ENCODE results near the gene PDXK. TPM values are rescaled to one million over a fixed set of nuclear protein-coding genes. Genes with fewer than 3 reads are reported as not detected.

Gene PDXK
- total and polyA plus RNA-seq, 9 of the 15 experiments (the other 6 are each of a cell fraction or from before 2014, with no cell fraction given): 5.6 to 162 (median 76.5) TPM

DNA sequence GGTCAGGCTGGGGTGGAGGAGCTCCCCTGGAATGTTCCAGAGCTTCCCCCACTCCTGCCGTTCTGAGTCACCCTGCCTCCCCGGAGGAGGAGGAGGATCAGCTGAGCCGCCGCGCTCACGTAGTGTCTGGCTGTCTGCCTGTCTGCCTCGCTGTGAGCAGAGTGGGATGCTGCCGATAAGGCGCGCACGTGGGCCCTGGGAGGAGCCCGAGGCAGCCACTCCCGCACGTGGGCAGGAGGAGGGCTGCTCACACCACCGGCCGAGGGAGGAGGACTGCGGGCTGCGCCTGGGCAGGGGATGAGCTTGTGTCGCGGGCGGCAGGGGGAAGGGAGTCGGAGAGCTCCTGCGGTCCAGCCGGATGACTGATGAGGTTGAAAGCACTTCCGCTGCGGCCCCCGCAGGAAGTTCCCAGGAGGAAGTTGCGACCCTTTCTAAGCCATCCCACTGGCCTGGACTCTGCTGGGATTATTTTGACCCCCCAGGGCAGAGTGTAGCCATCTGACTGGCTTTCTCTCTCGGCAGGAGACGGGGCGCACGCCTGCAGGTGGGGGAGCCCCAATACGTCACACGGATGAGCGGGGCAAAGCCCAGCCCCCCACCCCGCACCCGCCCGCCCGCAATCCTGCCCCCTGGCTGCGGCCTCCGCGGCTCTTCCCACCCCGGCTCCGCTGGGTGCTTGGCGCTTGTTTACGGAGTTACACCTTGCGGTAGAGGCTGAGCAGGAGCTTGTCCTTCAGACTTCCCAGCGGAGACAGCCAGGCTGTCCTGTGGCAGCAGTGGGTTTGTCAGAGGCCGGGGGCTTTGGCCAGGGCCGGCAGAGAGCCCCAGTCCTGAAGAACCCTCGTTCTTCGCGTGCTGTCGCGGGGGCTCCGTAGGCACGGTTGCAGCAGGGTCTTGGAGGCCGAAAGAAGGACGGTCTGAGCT lies 9.8 kb downstream of the PDXK start (continued):
- TF ChIP-seq, protein P1, sequence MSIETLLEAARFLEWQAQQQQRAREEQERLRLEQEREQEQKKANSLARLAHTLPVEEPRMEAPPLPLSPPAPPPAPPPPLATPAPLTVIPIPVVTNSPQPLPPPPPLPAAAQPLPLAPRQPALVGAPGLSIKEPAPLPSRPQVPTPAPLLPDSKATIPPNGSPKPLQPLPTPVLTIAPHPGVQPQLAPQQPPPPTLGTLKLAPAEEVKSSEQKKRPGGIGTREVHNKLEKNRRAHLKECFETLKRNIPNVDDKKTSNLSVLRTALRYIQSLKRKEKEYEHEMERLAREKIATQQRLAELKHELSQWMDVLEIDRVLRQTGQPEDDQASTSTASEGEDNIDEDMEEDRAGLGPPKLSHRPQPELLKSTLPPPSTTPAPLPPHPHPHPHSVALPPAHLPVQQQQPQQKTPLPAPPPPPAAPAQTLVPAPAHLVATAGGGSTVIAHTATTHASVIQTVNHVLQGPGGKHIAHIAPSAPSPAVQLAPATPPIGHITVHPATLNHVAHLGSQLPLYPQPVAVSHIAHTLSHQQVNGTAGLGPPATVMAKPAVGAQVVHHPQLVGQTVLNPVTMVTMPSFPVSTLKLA (conservative IDR thresholded peaks at IDR 0.05): peak; percentile 100
- TF ChIP-seq, protein P2, sequence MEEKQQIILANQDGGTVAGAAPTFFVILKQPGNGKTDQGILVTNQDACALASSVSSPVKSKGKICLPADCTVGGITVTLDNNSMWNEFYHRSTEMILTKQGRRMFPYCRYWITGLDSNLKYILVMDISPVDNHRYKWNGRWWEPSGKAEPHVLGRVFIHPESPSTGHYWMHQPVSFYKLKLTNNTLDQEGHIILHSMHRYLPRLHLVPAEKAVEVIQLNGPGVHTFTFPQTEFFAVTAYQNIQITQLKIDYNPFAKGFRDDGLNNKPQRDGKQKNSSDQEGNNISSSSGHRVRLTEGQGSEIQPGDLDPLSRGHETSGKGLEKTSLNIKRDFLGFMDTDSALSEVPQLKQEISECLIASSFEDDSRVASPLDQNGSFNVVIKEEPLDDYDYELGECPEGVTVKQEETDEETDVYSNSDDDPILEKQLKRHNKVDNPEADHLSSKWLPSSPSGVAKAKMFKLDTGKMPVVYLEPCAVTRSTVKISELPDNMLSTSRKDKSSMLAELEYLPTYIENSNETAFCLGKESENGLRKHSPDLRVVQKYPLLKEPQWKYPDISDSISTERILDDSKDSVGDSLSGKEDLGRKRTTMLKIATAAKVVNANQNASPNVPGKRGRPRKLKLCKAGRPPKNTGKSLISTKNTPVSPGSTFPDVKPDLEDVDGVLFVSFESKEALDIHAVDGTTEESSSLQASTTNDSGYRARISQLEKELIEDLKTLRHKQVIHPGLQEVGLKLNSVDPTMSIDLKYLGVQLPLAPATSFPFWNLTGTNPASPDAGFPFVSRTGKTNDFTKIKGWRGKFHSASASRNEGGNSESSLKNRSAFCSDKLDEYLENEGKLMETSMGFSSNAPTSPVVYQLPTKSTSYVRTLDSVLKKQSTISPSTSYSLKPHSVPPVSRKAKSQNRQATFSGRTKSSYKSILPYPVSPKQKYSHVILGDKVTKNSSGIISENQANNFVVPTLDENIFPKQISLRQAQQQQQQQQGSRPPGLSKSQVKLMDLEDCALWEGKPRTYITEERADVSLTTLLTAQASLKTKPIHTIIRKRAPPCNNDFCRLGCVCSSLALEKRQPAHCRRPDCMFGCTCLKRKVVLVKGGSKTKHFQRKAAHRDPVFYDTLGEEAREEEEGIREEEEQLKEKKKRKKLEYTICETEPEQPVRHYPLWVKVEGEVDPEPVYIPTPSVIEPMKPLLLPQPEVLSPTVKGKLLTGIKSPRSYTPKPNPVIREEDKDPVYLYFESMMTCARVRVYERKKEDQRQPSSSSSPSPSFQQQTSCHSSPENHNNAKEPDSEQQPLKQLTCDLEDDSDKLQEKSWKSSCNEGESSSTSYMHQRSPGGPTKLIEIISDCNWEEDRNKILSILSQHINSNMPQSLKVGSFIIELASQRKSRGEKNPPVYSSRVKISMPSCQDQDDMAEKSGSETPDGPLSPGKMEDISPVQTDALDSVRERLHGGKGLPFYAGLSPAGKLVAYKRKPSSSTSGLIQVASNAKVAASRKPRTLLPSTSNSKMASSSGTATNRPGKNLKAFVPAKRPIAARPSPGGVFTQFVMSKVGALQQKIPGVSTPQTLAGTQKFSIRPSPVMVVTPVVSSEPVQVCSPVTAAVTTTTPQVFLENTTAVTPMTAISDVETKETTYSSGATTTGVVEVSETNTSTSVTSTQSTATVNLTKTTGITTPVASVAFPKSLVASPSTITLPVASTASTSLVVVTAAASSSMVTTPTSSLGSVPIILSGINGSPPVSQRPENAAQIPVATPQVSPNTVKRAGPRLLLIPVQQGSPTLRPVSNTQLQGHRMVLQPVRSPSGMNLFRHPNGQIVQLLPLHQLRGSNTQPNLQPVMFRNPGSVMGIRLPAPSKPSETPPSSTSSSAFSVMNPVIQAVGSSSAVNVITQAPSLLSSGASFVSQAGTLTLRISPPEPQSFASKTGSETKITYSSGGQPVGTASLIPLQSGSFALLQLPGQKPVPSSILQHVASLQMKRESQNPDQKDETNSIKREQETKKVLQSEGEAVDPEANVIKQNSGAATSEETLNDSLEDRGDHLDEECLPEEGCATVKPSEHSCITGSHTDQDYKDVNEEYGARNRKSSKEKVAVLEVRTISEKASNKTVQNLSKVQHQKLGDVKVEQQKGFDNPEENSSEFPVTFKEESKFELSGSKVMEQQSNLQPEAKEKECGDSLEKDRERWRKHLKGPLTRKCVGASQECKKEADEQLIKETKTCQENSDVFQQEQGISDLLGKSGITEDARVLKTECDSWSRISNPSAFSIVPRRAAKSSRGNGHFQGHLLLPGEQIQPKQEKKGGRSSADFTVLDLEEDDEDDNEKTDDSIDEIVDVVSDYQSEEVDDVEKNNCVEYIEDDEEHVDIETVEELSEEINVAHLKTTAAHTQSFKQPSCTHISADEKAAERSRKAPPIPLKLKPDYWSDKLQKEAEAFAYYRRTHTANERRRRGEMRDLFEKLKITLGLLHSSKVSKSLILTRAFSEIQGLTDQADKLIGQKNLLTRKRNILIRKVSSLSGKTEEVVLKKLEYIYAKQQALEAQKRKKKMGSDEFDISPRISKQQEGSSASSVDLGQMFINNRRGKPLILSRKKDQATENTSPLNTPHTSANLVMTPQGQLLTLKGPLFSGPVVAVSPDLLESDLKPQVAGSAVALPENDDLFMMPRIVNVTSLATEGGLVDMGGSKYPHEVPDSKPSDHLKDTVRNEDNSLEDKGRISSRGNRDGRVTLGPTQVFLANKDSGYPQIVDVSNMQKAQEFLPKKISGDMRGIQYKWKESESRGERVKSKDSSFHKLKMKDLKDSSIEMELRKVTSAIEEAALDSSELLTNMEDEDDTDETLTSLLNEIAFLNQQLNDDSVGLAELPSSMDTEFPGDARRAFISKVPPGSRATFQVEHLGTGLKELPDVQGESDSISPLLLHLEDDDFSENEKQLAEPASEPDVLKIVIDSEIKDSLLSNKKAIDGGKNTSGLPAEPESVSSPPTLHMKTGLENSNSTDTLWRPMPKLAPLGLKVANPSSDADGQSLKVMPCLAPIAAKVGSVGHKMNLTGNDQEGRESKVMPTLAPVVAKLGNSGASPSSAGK (IDR thresholded peaks at IDR 0.05): peak; percentile 96
- TF ChIP-seq PRMT5 (CRISPR knock-in tag; IDR thresholded peaks at IDR 0.05) (no peak), ZNF133 (CRISPR knock-in tag; IDR thresholded peaks at IDR 0.05) (no peak), SUPT5H (IDR thresholded peaks at IDR 0.05) (peak; percentile 60), TAL1 (IDR thresholded peaks at IDR 0.05) (peak; percentile 69), LCOR (CRISPR knock-in tag; IDR thresholded peaks at IDR 0.05) (peak; percentile 97)
- TF ChIP-seq, protein P3, sequence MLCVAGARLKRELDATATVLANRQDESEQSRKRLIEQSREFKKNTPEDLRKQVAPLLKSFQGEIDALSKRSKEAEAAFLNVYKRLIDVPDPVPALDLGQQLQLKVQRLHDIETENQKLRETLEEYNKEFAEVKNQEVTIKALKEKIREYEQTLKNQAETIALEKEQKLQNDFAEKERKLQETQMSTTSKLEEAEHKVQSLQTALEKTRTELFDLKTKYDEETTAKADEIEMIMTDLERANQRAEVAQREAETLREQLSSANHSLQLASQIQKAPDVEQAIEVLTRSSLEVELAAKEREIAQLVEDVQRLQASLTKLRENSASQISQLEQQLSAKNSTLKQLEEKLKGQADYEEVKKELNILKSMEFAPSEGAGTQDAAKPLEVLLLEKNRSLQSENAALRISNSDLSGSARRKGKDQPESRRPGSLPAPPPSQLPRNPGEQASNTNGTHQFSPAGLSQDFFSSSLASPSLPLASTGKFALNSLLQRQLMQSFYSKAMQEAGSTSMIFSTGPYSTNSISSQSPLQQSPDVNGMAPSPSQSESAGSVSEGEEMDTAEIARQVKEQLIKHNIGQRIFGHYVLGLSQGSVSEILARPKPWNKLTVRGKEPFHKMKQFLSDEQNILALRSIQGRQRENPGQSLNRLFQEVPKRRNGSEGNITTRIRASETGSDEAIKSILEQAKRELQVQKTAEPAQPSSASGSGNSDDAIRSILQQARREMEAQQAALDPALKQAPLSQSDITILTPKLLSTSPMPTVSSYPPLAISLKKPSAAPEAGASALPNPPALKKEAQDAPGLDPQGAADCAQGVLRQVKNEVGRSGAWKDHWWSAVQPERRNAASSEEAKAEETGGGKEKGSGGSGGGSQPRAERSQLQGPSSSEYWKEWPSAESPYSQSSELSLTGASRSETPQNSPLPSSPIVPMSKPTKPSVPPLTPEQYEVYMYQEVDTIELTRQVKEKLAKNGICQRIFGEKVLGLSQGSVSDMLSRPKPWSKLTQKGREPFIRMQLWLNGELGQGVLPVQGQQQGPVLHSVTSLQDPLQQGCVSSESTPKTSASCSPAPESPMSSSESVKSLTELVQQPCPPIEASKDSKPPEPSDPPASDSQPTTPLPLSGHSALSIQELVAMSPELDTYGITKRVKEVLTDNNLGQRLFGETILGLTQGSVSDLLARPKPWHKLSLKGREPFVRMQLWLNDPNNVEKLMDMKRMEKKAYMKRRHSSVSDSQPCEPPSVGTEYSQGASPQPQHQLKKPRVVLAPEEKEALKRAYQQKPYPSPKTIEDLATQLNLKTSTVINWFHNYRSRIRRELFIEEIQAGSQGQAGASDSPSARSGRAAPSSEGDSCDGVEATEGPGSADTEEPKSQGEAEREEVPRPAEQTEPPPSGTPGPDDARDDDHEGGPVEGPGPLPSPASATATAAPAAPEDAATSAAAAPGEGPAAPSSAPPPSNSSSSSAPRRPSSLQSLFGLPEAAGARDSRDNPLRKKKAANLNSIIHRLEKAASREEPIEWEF (CRISPR knock-in tag; IDR thresholded peaks at IDR 0.05): no peak

All from K562 (cell line).